Activated naive CD8-positive, alpha-beta T cell treated with anti-CD3 and anti-CD28 coated beads, Interleukin-2, amount 50 U/mL, for 24 hours (primary cell): ENCODE results near the gene ZBTB17.
"Not testable (repeated sequence)": the region's sequence is repeated elsewhere in the genome, so short reads cannot be mapped to it uniquely, and the experiment has no call there.

Source experiments
- ATAC-seq: fragments of 150-1000 bp; cut with Tn5 transposase; one replicate; pipeline ENCODE4 v1.10.0; 2021
- DNase-seq: peaks from one replicate; pipeline ENCODE4 v3.0.0; 2021
- H3K27ac Mint-ChIP-seq: one replicate; pipeline ENCODE4 v1.8.0; 2021; ENCODE audit warnings: mild to moderate bottlenecking, mixed read lengths
- H3K27me3 Mint-ChIP-seq: one replicate; pipeline ENCODE4 v1.8.0; 2021; ENCODE audit warnings: mixed read lengths
- H3K36me3 Mint-ChIP-seq: one replicate; pipeline ENCODE4 v1.8.0; 2021; ENCODE audit warnings: low read depth, mixed read lengths
- H3K4me1 Mint-ChIP-seq: one replicate; pipeline ENCODE4 v1.8.0; 2021; ENCODE audit warnings: mixed read lengths
- H3K4me3 Mint-ChIP-seq: one replicate; pipeline ENCODE4 v1.8.0; 2021; ENCODE audit warnings: mild to moderate bottlenecking, moderate library complexity, mixed read lengths
- H3K9me3 Mint-ChIP-seq: one replicate; pipeline ENCODE4 v1.8.0; 2021; ENCODE audit warnings: mixed read lengths

Gene ZBTB17

DNA sequence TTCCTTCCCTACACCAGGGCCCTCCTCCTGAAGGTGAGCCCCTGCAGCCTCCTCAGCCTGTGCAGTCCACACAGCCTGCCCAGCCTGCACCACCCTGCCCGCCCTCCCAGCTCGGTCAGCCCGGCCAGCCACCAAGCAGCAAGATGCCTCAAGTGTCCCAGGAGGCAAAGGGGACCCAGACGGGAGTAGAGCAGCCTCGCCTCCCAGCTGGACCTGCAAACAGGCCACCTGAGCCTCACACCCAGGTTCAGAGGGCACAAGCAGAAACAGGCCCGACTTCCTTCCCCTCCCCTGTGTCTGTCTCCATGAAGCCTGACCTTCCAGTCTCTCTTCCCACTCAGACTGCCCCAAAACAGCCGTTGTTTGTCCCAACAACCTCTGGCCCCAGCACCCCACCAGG, 38.8 kb downstream of the ZBTB17 start:
- Mint-ChIP-seq H3K9me3 (no peaks in the 10 kb centered on the region), H3K36me3 (peaks cover 51% of the 10 kb centered on the region), H3K27ac (peak overlapping the region; percentile 79), H3K4me3 (no peak overlapping the region), H3K4me1 (peaks cover 11% of the 10 kb centered on the region), H3K27me3 (no peaks in the 10 kb centered on the region)
- DNase-seq = no peak
- no peak for ATAC-seq

- Mint-ChIP-seq H3K36me3 (peaks cover 61% of the 10 kb centered on the region), H3K4me3 (no peak overlapping the region), H3K9me3 (no peaks in the 10 kb centered on the region), H3K4me1 (peaks cover 11% of the 10 kb centered on the region), H3K27ac (no peak overlapping the region), H3K27me3 (no peaks in the 10 kb centered on the region)
- ATAC-seq (no peak), DNase-seq (no peak)
Measured at GRCh38 chr1:15936025-15936424, 39.9 kb downstream of the ZBTB17 start.

DNA sequence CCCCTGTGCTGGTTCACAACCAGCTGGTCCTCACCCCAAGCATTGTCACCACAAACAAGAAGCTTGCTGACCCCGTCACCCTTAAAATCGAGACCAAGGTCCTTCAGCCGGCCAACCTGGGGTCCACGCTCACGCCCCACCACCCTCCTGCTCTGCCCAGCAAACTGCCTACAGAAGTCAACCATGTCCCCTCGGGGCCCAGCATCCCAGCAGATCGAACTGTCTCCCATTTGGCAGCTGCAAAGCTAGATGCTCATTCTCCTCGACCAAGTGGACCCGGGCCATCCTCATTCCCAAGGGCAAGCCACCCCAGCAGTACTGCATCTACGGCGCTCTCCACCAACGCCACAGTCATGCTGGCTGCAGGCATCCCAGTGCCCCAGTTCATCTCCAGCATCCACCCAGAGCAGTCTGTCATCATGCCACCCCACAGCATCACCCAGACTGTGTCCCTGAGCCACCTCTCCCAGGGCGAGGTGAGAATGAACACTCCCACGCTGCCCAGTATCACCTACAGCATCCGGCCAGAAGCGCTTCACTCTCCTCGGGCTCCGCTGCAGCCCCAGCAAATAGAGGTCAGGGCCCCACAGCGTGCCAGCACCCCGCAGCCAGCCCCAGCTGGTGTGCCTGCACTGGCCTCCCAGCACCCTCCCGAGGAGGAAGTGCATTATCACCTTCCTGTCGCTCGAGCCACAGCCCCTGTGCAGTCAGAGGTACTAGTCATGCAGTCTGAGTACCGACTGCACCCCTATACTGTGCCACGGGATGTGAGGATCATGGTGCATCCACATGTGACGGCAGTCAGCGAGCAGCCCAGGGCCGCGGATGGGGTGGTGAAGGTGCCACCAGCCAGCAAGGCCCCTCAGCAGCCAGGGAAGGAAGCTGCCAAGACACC, 40.6 kb downstream of the ZBTB17 start:
- Mint-ChIP-seq H3K9me3 (no peaks in the 10 kb centered on the region), H3K36me3 (peaks cover 64% of the 10 kb centered on the region), H3K27ac (peak overlapping the region; percentile 65), H3K27me3 (no peaks in the 10 kb centered on the region), H3K4me1 (peaks cover 11% of the 10 kb centered on the region), H3K4me3 (no peak overlapping the region)
- ATAC-seq = no peak
- DNase-seq = no peak

DNA sequence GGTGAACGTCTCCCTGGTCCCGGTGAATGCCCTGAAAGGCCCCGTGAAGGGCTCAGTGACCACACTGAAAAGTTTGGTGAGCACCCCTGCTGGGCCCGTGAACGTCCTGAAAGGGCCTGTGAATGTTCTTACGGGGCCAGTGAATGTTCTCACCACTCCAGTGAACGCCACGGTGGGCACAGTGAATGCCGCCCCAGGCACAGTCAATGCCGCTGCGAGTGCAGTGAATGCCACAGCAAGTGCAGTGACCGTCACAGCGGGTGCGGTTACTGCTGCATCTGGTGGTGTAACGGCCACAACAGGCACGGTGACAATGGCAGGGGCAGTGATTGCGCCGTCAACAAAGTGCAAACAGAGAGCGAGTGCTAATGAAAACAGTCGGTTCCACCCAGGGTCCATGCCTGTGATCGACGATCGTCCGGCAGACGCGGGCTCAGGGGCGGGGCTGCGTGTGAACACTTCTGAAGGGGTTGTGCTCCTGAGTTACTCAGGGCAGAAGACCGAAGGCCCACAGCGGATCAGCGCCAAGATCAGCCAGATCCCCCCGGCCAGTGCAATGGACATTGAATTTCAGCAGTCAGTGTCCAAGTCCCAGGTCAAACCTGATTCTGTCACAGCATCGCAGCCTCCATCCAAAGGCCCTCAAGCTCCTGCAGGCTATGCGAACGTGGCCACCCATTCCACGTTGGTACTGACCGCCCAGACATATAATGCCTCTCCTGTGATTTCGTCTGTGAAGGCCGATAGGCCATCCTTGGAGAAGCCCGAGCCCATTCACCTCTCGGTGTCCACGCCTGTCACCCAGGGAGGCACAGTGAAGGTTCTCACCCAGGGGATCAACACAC, 41.5 kb downstream of the ZBTB17 start:
- ATAC-seq (no peak), DNase-seq (no peak)
- no peaks in the 10 kb centered on the region for H3K27me3 Mint-ChIP-seq
- no peak overlapping the region for H3K27ac Mint-ChIP-seq
- H3K4me1 Mint-ChIP-seq = peaks cover 11% of the 10 kb centered on the region
- H3K9me3 Mint-ChIP-seq = no peaks in the 10 kb centered on the region
- peaks cover 66% of the 10 kb centered on the region for H3K36me3 Mint-ChIP-seq
- peak overlapping the region; percentile 49 for H3K4me3 Mint-ChIP-seq

DNA sequence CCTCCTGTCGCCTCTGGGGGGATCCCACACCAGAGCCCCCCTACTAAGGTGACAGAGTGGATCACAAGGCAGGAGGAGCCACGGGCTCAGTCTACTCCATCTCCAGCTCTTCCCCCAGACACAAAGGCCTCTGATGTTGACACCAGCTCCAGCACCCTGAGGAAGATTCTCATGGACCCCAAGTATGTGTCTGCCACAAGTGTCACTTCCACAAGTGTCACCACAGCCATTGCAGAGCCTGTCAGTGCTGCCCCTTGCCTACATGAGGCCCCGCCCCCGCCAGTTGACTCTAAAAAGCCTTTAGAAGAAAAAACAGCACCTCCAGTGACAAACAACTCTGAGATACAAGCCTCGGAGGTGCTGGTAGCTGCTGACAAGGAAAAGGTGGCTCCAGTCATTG, 42.2 kb downstream of the ZBTB17 start:
- no peak overlapping the region for H3K27ac Mint-ChIP-seq
- ATAC-seq (no peak), DNase-seq (no peak)
- H3K4me3 Mint-ChIP-seq = no peak overlapping the region
- H3K27me3 Mint-ChIP-seq = no peaks in the 10 kb centered on the region
- no peaks in the 10 kb centered on the region for H3K9me3 Mint-ChIP-seq
- peaks cover 70% of the 10 kb centered on the region for H3K36me3 Mint-ChIP-seq
- peaks cover 11% of the 10 kb centered on the region for H3K4me1 Mint-ChIP-seq

DNA sequence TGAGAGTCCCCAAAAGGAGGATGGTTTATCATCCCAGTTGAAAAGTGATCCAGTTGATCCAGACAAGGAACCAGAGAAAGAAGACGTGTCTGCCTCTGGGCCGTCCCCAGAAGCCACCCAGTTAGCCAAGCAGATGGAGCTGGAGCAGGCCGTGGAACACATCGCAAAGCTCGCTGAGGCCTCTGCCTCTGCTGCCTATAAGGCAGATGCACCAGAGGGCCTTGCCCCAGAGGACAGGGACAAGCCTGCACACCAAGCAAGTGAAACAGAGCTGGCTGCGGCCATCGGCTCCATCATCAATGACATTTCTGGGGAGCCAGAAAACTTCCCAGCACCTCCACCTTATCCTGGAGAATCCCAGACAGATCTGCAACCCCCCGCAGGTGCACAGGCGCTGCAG, 43.3 kb downstream of the ZBTB17 start:
- no peaks in the 10 kb centered on the region for H3K9me3 Mint-ChIP-seq
- DNase-seq = no peak
- H3K4me1 Mint-ChIP-seq = peaks cover 12% of the 10 kb centered on the region
- ATAC-seq = no peak
- peaks cover 71% of the 10 kb centered on the region for H3K36me3 Mint-ChIP-seq
- no peaks in the 10 kb centered on the region for H3K27me3 Mint-ChIP-seq
- H3K27ac Mint-ChIP-seq = no peak overlapping the region
- no peak overlapping the region for H3K4me3 Mint-ChIP-seq

GRCh38 chr1:15931884-15932283, 44.0 kb downstream of the ZBTB17 start:
- DNase-seq (no peak), ATAC-seq (no peak)
- no peak overlapping the region for H3K4me3 Mint-ChIP-seq
- peak overlapping the region; percentile 21 for H3K27ac Mint-ChIP-seq
- H3K27me3 Mint-ChIP-seq = no peaks in the 10 kb centered on the region
- H3K4me1 Mint-ChIP-seq = peaks cover 8% of the 10 kb centered on the region
- H3K9me3 Mint-ChIP-seq = no peaks in the 10 kb centered on the region
- peaks cover 70% of the 10 kb centered on the region for H3K36me3 Mint-ChIP-seq

- Mint-ChIP-seq H3K27me3 (no peaks in the 10 kb centered on the region), H3K4me3 (no peak overlapping the region), H3K4me1 (peaks cover 8% of the 10 kb centered on the region), H3K9me3 (no peaks in the 10 kb centered on the region), H3K36me3 (peaks cover 68% of the 10 kb centered on the region), H3K27ac (peak overlapping the region; percentile 21)
- DNase-seq (no peak), ATAC-seq (no peak)
Measured at GRCh38 chr1:15931401-15931800, 44.5 kb downstream of the ZBTB17 start.

DNA sequence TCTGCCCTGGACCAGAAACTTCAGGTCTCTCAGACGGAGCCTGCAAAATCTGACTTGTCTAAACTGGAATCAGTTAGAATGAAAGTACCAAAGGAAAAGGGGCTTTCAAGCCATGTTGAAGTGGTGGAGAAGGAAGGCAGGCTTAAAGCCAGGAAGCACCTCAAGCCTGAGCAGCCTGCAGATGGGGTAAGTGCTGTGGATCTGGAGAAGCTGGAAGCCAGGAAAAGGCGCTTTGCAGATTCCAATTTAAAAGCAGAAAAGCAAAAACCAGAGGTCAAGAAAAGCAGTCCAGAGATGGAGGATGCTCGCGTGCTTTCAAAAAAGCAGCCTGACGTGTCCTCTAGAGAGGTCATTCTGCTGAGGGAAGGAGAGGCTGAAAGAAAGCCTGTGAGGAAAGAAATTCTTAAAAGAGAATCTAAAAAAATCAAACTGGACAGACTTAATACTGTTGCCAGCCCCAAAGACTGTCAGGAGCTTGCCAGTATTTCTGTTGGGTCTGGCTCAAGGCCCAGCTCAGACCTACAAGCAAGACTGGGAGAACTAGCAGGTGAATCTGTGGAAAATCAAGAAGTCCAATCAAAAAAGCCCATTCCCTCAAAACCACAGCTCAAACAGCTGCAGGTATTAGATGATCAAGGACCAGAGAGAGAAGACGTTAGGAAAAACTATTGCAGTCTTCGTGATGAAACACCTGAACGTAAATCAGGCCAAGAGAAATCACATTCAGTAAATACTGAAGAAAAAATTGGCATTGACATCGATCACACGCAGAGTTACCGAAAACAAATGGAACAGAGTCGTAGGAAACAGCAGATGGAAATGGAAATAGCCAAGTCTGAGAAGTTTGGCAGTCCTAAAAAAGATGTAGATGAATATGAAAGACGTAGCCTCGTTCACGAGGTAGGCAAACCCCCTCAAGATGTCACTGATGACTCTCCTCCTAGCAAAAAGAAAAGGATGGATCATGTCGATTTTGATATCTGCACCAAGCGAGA, 46.6 kb downstream of the ZBTB17 start:
- no peak for ATAC-seq
- DNase-seq = no peak
- no peak overlapping the region for H3K4me3 Mint-ChIP-seq
- H3K27me3 Mint-ChIP-seq = no peaks in the 10 kb centered on the region
- peaks cover 62% of the 10 kb centered on the region for H3K36me3 Mint-ChIP-seq
- H3K9me3 Mint-ChIP-seq = no peaks in the 10 kb centered on the region
- peak overlapping the region; percentile 40 for H3K27ac Mint-ChIP-seq
- H3K4me1 Mint-ChIP-seq = peaks cover 8% of the 10 kb centered on the region

- ATAC-seq, H3K4me1 Mint-ChIP-seq, H3K27ac Mint-ChIP-seq, H3K27me3 Mint-ChIP-seq, DNase-seq, H3K4me3 Mint-ChIP-seq, H3K9me3 Mint-ChIP-seq: not testable (repeated sequence)
- H3K36me3 Mint-ChIP-seq = peaks cover 63% of the 10 kb centered on the region
Measured at GRCh38 chr1:15926448-15926847, 49.5 kb downstream of the ZBTB17 start.

GRCh38 chr1:15923241-15923640, 52.7 kb downstream of the ZBTB17 start:
- Mint-ChIP-seq H3K36me3 (peaks cover 56% of the 10 kb centered on the region), H3K27me3 (no peaks in the 10 kb centered on the region), H3K27ac (no peak overlapping the region), H3K9me3 (no peaks in the 10 kb centered on the region), H3K4me1 (peaks cover 31% of the 10 kb centered on the region), H3K4me3 (no peak overlapping the region)
- ATAC-seq (no peak), DNase-seq (no peak)

DNA sequence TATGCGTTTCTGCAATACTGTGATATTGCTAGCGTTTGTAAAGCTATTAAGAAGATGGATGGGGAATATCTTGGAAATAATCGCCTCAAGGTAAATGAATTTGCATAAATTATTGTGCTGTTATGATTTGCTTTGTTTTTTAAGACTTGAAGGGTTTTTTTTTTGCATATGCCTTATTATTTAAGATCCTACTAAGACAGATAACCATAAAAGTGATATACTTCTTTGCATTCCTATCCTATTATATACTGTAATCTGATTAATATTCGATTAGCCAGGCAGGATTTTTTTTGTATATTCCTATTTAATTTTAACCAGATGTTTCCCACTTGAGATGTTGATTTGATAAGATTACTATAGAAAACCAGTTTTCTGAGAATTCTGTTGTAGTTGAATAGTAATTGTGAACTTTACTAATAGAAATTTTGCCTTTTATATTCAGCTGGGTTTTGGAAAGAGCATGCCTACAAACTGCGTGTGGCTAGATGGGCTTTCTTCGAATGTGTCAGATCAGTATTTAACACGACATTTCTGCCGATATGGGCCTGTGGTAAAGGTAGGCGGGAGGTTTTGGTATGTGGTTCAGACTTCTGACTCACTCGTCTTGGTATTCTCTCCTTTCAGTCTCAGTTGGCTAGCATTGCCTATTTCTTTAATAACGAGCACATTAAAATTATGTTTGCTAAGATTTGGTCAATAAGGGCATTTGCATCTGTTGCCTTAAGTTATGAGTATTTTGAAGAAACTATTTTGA, 56.8 kb downstream of the ZBTB17 start:
- Mint-ChIP-seq H3K27ac (peak overlapping the region; percentile 80), H3K9me3 (no peaks in the 10 kb centered on the region), H3K27me3 (no peaks in the 10 kb centered on the region), H3K4me3 (peak overlapping the region; percentile 56), H3K36me3 (peaks cover 71% of the 10 kb centered on the region), H3K4me1 (peaks cover 61% of the 10 kb centered on the region)
- DNase-seq = peak; percentile 70
- ATAC-seq = peak; percentile 99

GRCh38 chr1:15916916-15917315, 59.0 kb downstream of the ZBTB17 start:
- no peaks in the 10 kb centered on the region for H3K27me3 Mint-ChIP-seq
- peaks cover 61% of the 10 kb centered on the region for H3K4me1 Mint-ChIP-seq
- peak overlapping the region; percentile 74 for H3K27ac Mint-ChIP-seq
- peaks cover 73% of the 10 kb centered on the region for H3K36me3 Mint-ChIP-seq
- ATAC-seq (no peak), DNase-seq (no peak)
- no peaks in the 10 kb centered on the region for H3K9me3 Mint-ChIP-seq
- peak overlapping the region; percentile 7 for H3K4me3 Mint-ChIP-seq
